Left cardiac atrium (tissue), 4 donors: ENCODE results near the gene SNX1. TPM values are rescaled to one million over a fixed set of nuclear protein-coding genes. Genes with fewer than 3 reads are reported as not detected.
"Not testable (repeated sequence)": the region's sequence is repeated elsewhere in the genome, so short reads cannot be mapped to it uniquely, and the experiment has no call there.

Experiments used
- ATAC-seq, 2 donors: fragments of 200-7000 bp; cut with Tn5 transposase; one replicate each; pipeline ENCODE4 v1.9.1; 2020; ENCODE audit warnings: mild to moderate bottlenecking in 2 of 2, moderate library complexity in 2 of 2
- DNase-seq: peaks from one replicate; pipeline ENCODE4 v3.0.0-alpha.2; 2020
- intact Hi-C, 2 donors: fragments of 100-400 bp; cut with DNase I; formaldehyde crosslinking; loops; one replicate each; pipeline versions ENCODE4 v1.14.1 to v1.15.1; 2022 to 2023
- long read RNA-seq: library from polyadenylated mRNA; unstranded; transcript quantifications from one replicate; pipeline ENCODE4 v2.0.0, GENCODE V29; 2021
- total RNA-seq, 2 donors: library from RNA; stranded (reverse); fragmentation: NEBNext Ultra II Directional; extraction: Animal tissue kit (Norgen Biotek cat#: 25700); gene quantifications; one replicate each; pipeline ENCODE4 v1.2.1, GENCODE V29; 2021
- donor health status: DM: no; HTN: yes; CAD: no.
- donor health status: DM: no; HTN: yes; CAD: no; lungs with severe emphysema.
- donor health status: DM: yes; HTN: yes; CAD: no.
- donor health status: Dilated cardiomyopathy.

Gene SNX1, protein sequence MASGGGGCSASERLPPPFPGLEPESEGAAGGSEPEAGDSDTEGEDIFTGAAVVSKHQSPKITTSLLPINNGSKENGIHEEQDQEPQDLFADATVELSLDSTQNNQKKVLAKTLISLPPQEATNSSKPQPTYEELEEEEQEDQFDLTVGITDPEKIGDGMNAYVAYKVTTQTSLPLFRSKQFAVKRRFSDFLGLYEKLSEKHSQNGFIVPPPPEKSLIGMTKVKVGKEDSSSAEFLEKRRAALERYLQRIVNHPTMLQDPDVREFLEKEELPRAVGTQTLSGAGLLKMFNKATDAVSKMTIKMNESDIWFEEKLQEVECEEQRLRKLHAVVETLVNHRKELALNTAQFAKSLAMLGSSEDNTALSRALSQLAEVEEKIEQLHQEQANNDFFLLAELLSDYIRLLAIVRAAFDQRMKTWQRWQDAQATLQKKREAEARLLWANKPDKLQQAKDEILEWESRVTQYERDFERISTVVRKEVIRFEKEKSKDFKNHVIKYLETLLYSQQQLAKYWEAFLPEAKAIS
- total RNA-seq: 100 to 1,000 TPM in 1 of 2 donors, 10 to 100 TPM in 1; 92.7 to 108 TPM
- long read RNA-seq, transcript SNX1-208 (15 exons, 1,971 nt): major isoform, 183 of 206 reads
- long read RNA-seq, transcript SNX1-213 (13 exons, 1,374 nt): minor isoform, 5 of 206 reads
- long read RNA-seq, partial matches to known transcripts: 7 of 206 reads
- long read RNA-seq, other reads (novel, unspliced or antisense): 11 of 206 reads

DNA sequence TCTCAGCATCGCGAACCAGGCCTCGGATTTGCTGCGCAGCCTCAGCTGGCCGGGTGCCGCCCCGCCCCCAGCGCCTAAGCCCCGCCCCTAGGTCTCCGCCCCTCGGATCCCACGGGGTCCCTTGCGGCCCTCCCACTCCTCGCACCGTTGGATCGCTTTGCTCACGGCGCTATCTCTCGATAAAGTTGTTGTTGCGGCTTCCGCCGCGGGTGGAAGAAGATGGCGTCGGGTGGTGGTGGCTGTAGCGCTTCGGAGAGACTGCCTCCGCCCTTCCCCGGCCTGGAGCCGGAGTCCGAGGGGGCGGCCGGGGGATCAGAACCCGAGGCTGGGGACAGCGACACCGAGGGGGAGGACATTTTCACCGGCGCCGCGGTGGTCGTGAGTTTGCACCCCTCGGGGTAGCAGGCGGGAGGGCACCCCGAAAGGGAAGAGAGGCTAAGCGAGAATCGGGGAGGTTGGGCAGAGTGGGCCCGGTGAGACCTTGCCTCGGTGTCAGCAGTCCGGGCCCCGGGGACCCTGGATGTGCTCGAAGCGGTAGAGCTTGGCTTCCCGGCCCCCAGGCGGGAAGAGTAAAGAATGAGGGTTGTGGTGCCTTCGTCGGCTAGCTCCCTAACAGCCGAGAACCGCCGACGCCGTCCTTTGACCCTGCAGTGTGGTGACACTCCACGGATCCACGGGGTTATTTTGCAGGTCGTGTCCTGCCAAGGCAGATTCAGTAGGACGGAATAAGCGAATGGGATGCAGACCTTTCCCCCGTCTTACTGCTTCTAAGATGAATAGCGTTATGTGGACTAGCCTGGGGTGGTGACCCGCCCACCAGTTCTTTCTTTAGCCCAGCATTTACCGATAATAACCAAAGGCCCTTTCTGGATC, at the start of gene SNX1:
Gene SNX1 (plus strand): TSS at position 188 of the 873 bp plus-strand sequence. CDS start 32 bp downstream, at position 220.
- peak; percentile 86 to 90 for ATAC-seq
- intact Hi-C loops: loop anchor here (2.0 to 10.0 kb wide), 2 partner anchors 55 to 59 kb away; partner anchors contain the start of gene SNX22 (in 2 of the 2)
- DNase-seq: peak; percentile 94

DNA sequence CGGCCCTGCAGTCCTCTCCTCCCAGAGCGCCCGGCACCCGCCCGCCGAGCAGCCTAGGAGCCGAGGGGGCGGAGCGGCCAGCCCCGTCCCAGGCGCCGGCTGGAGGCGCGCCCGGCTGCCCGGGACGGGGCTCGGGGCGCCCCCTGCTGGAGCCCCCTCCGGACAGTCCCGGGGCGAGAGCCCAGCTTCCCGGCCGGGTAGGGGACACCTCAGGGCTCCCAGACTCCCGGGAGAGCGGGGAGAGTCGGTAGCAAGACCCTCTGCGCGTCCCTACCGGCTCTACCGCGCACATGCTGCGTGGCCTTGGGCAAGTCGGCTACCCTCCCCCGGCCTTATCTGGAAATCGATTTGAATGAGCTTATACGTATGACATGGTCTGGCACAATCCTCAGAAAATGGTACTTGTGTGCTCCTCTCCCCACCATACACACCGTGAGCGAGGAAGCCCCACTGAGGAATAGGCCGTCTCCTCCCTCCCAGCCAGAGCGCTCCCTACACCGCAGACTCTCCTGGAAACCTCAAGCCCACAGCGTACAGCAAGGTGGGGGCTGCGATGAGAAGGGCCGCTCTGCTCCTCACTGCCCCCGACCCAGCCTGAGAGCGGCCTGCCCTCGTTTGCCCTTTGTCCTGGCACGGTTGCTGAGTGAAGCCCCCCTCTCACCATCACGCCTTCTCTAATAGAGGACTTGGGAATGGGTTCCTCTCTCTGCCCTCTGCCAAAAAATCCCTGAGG, 49.2 kb upstream of the SNX1 start, which contains the start of gene DAPK2:
Gene DAPK2 (minus strand): TSS at position 65 of the 733 bp plus-strand sequence. CDS start 6,224 bp downstream, outside the sequence.
- ATAC-seq (peak; percentile 86 to 89), DNase-seq (peak; percentile 79)
- intact Hi-C loops: loop anchor here (5.0 to 10.0 kb wide), 3 partner anchors 59 to 132 kb away; no protein-coding TSS in a partner anchor

DNA sequence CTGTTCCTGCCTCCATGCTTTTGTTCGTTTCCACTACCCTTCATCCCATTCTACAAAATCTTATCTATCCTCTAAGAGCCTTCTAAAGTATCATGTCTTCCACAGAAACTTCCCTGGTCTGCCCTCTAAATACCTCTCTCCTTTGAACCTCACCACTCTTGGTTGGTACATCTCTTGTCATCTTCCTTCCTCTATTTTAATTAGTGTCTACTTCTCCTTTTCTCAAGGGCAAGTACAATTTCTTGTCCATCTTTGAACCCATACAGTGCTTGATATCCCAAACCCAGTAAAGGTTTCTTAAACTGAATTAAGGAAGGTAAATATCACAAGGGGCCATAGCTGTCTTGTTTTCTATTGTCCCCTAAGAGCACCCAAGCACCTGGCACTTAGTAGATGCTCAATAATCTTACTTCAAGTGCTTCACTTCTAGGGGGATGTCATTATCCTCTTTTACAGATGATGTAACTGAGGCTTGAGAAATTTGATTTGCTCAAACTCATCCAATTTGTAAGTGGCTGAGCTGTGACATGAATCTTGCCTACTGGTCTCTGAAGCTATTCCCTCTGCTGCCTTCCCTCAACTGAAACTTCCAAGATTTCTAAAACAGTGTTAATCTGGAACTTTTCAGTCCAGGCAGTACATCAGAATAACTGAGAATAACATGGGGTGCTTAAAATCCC, 46.9 kb upstream of the SNX1 start:
- intact Hi-C loops: loop anchor here (5.0 to 10.0 kb wide), 3 partner anchors 62 to 134 kb away; no protein-coding TSS in a partner anchor
- ATAC-seq: no peak

DNA sequence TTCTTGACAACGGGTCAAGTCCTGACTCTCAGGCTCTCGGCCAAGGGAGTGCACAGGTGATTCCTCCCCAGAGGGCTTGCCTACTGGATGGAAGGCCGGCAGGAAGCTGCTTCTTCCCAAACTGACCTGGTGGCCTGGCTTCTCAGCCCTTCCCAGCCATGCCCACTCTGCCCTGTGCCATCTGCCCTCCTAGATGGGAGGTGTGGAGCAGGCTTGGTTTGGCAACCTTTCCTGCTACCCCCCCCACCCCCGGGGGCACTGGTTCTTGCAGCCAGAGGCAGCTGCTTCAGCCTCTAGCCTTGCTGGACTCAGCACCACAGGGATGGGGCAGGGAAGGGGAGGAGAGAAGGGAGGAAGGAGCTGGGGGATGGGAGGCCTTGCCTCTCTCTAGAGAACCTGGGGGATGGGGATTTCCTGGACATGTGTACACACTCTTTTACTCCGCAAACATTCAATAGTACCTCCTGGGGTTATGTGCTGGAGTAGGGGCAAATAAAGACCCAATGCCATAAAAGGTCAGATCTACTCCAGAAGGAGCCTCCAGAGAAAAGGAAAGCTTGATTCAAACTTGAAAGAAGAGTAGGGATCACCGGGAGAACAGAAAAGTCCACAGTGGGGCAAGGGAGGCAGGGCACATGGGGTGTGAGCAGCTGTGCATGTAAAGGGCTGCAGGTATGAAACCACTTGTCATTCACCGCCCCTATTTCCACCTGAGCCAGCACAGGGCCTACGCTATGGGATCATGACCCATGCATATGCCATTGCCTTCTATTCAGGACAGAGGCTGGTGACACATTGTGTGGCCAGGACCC, 45.3 kb upstream of the SNX1 start:
- intact Hi-C loops: no loop called here
- no peak for DNase-seq
- no peak for ATAC-seq

More for the DNA sequence above, 46.9 kb upstream of the SNX1 start:
- no peak for DNase-seq

DNA sequence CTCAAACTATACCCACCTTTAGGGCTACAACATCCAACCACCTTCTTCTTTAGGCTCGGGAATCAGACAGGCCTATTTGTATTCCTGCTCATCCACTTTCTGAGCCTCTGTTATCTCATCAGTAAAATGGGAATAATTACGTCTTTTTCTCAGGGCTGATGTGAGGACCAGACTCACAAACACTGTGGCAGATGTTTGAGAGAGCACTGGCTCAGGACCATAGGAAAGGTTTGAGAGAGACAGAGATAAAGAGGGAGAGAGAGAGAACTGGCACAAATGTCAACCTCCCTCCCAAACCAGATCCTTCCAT, 44.7 kb upstream of the SNX1 start:
- intact Hi-C loops: no loop called here
- ATAC-seq: no peak
- no peak for DNase-seq

DNA sequence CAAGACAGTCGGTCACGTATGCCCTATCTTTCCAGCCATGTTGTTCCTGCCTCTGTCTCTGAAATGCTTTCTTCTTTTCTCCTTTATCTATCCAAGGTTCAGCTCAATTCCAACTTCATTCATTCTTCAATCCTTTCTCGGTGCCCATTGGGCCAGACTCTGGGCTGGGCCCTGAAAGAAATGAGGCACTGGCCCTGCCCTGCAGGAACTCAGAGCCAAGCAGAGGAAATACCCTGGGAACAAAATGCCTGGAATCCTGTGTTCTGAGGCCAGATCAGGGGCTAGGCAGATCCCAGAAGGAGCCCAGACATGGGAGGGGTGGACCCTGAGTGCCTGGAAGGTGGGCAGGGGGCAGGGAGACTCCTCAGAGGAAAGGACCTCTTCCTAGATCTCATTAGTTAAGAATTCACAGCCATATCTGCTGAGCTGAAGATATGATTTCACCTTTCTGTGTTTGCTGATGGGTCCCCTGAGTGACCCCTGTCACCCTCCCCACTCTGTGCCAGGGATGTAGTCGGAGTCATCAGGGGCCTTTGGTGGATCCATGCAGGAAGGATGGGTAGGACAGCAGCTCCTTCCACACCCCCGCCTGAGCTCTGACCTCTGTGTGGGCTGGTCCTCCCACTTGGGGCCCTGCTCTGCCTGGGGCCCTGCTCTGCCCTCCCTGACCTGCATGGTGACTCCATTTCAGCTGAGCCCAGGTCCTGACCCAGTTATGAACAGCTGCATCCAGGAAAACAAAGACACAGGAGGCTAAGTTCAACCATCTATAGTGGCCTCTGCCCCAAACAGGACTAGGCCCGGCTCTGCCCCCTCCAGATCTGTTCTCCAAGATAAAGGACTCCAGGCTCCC, 44.1 kb upstream of the SNX1 start:
- intact Hi-C loops: no loop called here

DNA sequence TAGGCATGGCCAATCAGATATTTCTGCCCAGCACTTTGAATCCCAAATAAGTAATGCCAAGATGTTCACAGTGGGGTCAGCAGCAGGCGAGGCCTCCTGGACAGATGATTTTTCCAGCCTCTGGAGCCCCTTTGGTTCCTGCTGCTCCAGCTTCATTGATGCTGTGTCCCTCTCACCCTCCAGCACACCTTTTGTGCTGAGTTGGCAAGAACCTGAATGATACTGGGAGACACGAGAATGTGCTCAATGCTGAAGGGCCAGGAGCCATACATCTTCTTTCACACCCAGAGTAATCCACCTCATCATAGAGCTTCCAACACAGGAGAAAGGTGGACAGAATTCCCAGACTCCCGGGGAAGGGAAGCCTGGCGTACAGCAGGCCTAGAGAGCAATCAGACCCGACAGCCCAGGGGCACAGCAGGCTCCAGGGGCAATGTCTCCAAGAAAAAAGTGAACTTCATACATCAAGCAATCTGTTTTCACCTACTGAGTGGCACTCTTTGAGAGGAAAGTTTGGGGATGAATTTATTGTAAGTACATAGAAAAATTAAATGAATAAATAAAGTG, 42.8 kb upstream of the SNX1 start:
- no peak for ATAC-seq
- intact Hi-C loops: no loop called here
- no peak for DNase-seq

More for the DNA sequence above, 44.1 kb upstream of the SNX1 start:
- ATAC-seq (no peak), DNase-seq (no peak)

DNA sequence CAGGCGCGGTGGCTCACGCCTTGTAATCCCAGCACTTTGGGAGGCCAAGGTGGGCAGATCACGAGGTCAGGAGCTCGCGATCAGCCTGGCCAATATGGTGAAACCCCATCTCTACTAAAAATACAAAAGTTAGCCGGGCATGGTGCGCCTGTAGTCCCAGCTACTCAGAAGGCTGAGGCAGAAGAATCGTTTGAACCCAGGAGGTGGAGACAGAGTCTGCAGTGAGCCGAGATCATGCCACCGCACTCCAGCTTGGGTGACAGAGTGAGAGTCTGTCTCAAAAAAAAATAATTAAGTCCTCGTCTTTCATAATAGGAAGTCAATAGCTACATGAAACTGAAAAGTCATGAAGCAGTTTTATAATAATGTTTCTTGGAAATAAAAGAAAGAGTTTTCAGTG, 42.1 kb upstream of the SNX1 start:
- intact Hi-C loops, DNase-seq, ATAC-seq: not testable (repeated sequence)

DNA sequence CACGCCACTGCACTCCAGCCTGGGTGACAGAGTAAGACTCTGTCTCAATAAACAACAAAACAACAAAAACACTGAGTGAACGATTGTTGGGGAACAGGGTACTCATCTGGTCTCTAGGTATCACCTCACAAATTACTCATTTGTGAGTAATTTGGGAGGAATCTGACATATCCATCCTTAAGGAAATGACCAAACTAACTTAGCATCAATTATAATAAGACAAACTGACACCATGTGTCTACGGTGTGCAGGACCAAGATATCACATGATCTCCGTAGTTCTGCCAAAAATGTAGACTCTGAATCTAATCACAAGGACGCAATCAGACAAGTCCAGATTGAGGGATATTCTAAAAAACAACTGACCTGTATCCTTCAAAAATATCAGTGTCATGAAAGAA, 37.5 kb upstream of the SNX1 start:
- intact Hi-C loops: no loop called here
- no peak for DNase-seq
- ATAC-seq: no peak

DNA sequence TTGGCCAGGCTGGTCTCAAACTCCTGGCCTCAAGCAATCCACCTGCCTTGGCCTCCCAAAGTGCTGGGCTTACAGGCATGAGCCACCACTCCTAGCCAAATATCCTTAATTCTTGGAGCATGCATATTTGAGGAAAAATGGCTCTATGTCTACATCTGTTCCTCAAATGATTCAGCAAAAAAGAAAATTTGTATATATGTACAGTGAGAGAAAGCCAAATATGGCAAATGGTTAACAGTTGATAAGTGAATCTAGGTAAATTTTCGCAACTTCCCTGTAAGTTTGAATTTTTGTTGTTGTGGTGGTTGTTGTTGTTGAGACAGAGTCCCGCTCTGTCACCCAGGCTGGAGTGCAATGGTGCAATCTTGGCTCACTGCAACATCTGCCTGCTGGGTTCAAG, 36.7 kb upstream of the SNX1 start:
- ATAC-seq, intact Hi-C loops, DNase-seq: not testable (repeated sequence)

DNA sequence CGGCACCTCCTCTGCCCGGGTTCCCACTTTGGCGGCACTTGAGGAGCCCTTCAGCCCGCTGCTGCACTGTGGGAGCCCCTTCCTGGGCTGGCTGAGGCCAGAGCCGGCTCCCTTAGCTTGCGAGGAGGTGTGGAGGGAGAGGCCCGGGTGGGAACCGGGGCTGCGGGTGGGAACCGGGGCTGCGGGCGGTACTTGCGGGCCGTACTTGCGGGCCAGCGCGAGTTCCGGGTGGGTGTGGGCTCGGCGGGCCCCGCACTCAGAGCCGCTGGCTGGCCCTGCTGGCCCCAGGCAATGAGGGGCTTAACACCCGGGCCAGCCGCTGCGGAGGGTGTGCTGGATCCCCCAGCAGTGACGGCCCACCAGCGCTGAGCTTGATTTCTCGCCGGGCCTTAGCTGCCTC, 35.1 kb upstream of the SNX1 start:
- ATAC-seq (no peak), DNase-seq (no peak)
- intact Hi-C loops: loop anchor here in 1 of 2 donors (10.0 kb wide), 1 partner anchor 446 kb away; no protein-coding TSS in a partner anchor

DNA sequence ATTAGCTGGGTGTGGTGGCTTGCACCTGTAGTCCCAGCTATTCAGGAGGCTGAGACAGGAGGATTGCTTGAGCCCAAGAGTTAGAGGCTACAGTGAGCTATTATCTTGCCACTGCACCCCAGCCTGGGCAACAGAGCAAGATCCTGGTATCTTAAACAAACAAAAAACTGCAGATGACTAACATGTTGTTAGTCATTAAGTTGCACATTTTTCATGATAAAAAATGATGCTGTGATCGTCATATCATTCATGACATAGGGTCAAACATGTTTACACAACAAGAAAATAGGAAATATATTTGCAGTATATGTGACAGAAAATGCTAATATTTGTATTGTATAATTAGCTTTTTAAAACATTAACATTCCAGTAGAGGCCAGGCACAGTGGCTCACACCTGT, 29.3 kb upstream of the SNX1 start:
- DNase-seq (no peak), ATAC-seq (no peak)
- intact Hi-C loops: loop anchor here (2.0 to 10.0 kb wide), 4 partner anchors 174 to 452 kb away; no protein-coding TSS in a partner anchor

DNA sequence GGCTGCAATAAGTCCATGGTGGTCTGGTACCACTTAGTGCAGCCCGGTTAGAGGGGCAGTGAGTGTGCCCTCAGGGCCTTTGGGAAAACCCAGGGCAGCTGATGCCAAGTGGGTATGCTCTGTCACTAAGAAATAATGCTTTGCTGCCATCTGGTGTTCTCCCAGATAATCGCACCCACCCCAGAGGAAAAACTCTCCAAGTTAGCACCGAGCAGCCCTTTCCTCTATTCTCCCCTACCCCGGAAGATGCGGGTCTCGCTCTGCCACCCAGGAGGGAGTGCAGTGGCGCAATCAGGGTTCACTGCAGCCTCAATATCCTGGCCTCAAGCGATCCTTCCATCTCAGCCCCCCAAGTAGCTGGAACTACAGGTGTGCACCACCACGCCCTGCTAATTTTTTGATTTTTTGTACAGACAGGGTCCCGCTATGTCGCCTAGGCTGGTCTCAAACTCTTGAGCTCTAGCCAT, 28.2 kb upstream of the SNX1 start:
- ATAC-seq (peak; percentile 74 to 75), DNase-seq (peak; percentile 58)
- intact Hi-C loops: loop anchor here (2.0 to 10.0 kb wide), 4 partner anchors 175 to 453 kb away; no protein-coding TSS in a partner anchor

DNA sequence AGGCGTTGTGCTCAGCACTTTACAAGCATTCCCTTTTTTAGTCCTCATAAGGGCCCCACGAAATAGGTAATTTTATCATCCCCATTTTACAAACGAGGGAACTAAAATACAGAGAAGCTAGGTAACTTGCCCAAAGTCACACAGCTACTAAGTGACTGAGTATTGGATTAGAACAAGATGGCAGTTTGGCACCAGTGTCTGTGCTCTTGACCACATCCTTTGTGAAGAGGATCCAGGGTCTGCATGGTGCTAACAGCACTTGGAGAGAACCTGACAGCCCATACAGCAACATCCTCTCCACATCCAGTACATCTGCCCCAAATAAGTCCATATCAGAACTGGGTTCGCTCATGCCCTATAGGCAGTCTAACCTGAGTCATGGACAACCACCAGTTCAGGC, 27.6 kb upstream of the SNX1 start:
- DNase-seq (no peak), ATAC-seq (no peak)
- intact Hi-C loops: loop anchor here (5.0 to 10.0 kb wide), 3 partner anchors 176 to 453 kb away; no protein-coding TSS in a partner anchor

DNA sequence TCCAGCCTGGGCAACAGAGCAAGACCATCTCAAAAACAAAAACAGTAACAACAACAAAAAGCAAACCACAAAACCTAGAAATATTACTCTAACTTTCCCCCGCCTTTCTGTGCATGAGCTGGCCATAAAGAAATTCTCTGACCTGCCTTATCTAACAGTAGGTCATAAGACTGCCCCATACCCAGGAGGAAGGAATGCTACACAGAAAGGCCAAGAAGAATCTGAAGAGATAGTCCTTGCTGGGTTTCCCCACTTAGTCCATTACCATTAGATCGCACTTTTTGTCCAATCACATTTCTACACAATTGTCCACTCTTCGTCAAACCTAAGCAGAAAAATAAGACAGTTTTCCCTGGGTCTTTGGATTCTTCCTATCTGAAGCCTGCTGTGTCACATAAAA, 25.7 kb upstream of the SNX1 start:
- ATAC-seq: no peak
- DNase-seq: no peak
- intact Hi-C loops: no loop called here
